NB4 (cell line): ENCODE data around the gene LYSMD2.

ENCODE experiments used
- DNase-seq: peaks from one replicate; pipeline ENCODE4 v3.0.0; 2010; ENCODE audit warnings: low read depth
- H3K4me3 ChIP-seq: one replicate; pipeline ENCODE4 v1.5.1; 2011; ENCODE audit warnings: mild to moderate bottlenecking, low read depth, low read length, moderate library complexity
- MYC ChIP-seq: IDR thresholded peaks from 2 replicates; pipeline ENCODE4 v1.6.1; 2011; ENCODE audit warnings: low read depth, low read length
- POLR2A ChIP-seq: IDR thresholded peaks from 2 replicates; pipeline ENCODE4 v1.6.1; 2011; ENCODE audit warnings: mild to moderate bottlenecking; ENCODE audit not compliant: insufficient read length; ENCODE audit errors: extremely low read depth
- TF ChIP-seq, protein P1 (sequence below): IDR thresholded peaks from one replicate; pipeline ENCODE4 v1.5.1; 2012; ENCODE audit warnings: low read depth, low read length
- TF ChIP-seq, protein P2 (sequence below): IDR thresholded peaks from 2 replicates; pipeline ENCODE4 v1.6.1; 2011; ENCODE audit warnings: low read depth, low read length

Gene LYSMD2

GRCh38 chr15:51749307-51749706 is 11.9 kb upstream of the LYSMD2 start:
- TF ChIP-seq, protein P1, sequence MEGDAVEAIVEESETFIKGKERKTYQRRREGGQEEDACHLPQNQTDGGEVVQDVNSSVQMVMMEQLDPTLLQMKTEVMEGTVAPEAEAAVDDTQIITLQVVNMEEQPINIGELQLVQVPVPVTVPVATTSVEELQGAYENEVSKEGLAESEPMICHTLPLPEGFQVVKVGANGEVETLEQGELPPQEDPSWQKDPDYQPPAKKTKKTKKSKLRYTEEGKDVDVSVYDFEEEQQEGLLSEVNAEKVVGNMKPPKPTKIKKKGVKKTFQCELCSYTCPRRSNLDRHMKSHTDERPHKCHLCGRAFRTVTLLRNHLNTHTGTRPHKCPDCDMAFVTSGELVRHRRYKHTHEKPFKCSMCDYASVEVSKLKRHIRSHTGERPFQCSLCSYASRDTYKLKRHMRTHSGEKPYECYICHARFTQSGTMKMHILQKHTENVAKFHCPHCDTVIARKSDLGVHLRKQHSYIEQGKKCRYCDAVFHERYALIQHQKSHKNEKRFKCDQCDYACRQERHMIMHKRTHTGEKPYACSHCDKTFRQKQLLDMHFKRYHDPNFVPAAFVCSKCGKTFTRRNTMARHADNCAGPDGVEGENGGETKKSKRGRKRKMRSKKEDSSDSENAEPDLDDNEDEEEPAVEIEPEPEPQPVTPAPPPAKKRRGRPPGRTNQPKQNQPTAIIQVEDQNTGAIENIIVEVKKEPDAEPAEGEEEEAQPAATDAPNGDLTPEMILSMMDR, result no peak
- no peak for TF ChIP-seq POLR2A
- TF ChIP-seq, protein P2, sequence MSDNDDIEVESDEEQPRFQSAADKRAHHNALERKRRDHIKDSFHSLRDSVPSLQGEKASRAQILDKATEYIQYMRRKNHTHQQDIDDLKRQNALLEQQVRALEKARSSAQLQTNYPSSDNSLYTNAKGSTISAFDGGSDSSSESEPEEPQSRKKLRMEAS, result no peak
- TF ChIP-seq MYC, result no peak
- H3K4me3 ChIP-seq, result no peak overlapping the region
- DNase-seq, result no peak

- TF ChIP-seq POLR2A (no peak), MYC (no peak)
- TF ChIP-seq, protein P1, result no peak
- TF ChIP-seq, protein P2, result no peak
- DNase-seq, result no peak
- H3K4me3 ChIP-seq, result no peak overlapping the region
Measured at GRCh38 chr15:51739061-51739712, 1.7 kb upstream of the LYSMD2 start.

GRCh38 chr15:51738553-51738952 is 1.1 kb upstream of the LYSMD2 start:
- TF ChIP-seq POLR2A (no peak), MYC (no peak)
- TF ChIP-seq, protein P1, result no peak
- TF ChIP-seq, protein P2, result no peak
- H3K4me3 ChIP-seq, result no peak overlapping the region
- DNase-seq, result no peak

- peak; percentile 84 for TF ChIP-seq MYC
- TF ChIP-seq, protein P2, result peak; percentile 84
- TF ChIP-seq, protein P1, result no peak
- peak overlapping the region; percentile 90 for H3K4me3 ChIP-seq
Measured at GRCh38 chr15:51736751-51737521, 519 bp downstream of the LYSMD2 start.

GRCh38 chr15:51736069-51736468 is 1.4 kb downstream of the LYSMD2 start:
- DNase-seq, result peak; percentile 86
- TF ChIP-seq POLR2A (no peak), MYC (peak; percentile 70; the same call in 1 of the 2 replicates)
- TF ChIP-seq, protein P2, result peak; percentile 57
- TF ChIP-seq, protein P1, result no peak
- H3K4me3 ChIP-seq, result peak overlapping the region; percentile 90

More at GRCh38 chr15:51736751-51737521, 519 bp downstream of the LYSMD2 start:
- peak; percentile 71 for DNase-seq
